HEK293 (cell line): ENCODE results near the gene PDGFB.

Source experiments
- CTCF ChIA-PET: fragments of 350-600 bp; formaldehyde crosslinking; extraction: SDS; loops from one replicate; lab custom pipeline; 2021; ENCODE audit warnings: antibody characterized with exemption; lab: Yijun Ruan, JAX
- POLR2A ChIA-PET: fragments of 300-600 bp; formaldehyde crosslinking; extraction: SDS; loops from one replicate; lab custom pipeline; 2020; ENCODE audit warnings: antibody characterized with exemption, inconsistent platforms; lab: Yijun Ruan, JAX
- H3K27ac ChIP-seq: fragments of 200-500 bp; sonication (Bioruptor generic); 2 replicates; pipeline ENCODE4 v1.5.1; 2014; ENCODE audit warnings: low read depth, low read length, control low read depth, inconsistent platforms; ENCODE audit errors: extremely low read depth
- H3K36me3 ChIP-seq, 2 experiments: fragments of 200-500 bp in 1 of 2; sonication (Bioruptor generic) in 1 of 2; 1 replicate in 1 of 2; 2 replicates in 1 of 2; pipeline ENCODE4 v1.5.1; 2014 to 2017; ENCODE audit warnings: inconsistent platforms in 2 of 2, low read length in 2 of 2; ENCODE audit not compliant: control insufficient read depth in 2 of 2, insufficient read depth in 1 of 2
- H3K4me1 ChIP-seq: fragments of 200-500 bp; sonication (Bioruptor generic); 2 replicates; pipeline ENCODE4 v1.5.1; 2014; ENCODE audit warnings: mild to moderate bottlenecking, low read length, inconsistent platforms; ENCODE audit not compliant: control insufficient read depth, insufficient read depth
- H3K4me3 ChIP-seq: 2 replicates; pipeline ENCODE4 v1.5.1; 2011; ENCODE audit warnings: low read depth, mild to moderate bottlenecking, control low read depth, low read length, moderate library complexity
- H3K9me3 ChIP-seq: fragments of 200-500 bp; sonication (Bioruptor generic); 2 replicates; pipeline ENCODE4 v1.5.1; 2014; ENCODE audit warnings: low read depth, low read length, inconsistent platforms; ENCODE audit not compliant: control insufficient read depth, insufficient read depth
- KLF1 ChIP-seq: fragments of 450-650 bp; formaldehyde crosslinking; IDR thresholded peaks from 2 replicates; pipeline ENCODE4 v1.5.1; 2016; ENCODE audit warnings: missing biosample characterization, missing genetic modification characterization
- KLF17 ChIP-seq: fragments of 450-650 bp; formaldehyde crosslinking; IDR thresholded peaks from 2 replicates; pipeline ENCODE4 v1.5.1; 2016; ENCODE audit warnings: missing biosample characterization, missing genetic modification characterization
- KLF7 ChIP-seq: fragments of 450-650 bp; formaldehyde crosslinking; IDR thresholded peaks from 2 replicates; pipeline ENCODE4 v1.5.1; 2016; ENCODE audit warnings: missing biosample characterization, missing genetic modification characterization, borderline replicate concordance
- KLF9 ChIP-seq: fragments of 450-650 bp; formaldehyde crosslinking; IDR thresholded peaks from 2 replicates; pipeline ENCODE4 v1.5.1; 2016; ENCODE audit warnings: missing biosample characterization, missing genetic modification characterization, low read depth
- PRDM4 ChIP-seq: fragments of 450-650 bp; formaldehyde crosslinking; IDR thresholded peaks from 2 replicates; pipeline ENCODE4 v1.5.1; 2017; ENCODE audit warnings: missing biosample characterization, missing genetic modification characterization
- SP2 ChIP-seq: fragments of 450-650 bp; formaldehyde crosslinking; IDR thresholded peaks from 2 replicates; pipeline ENCODE4 v1.5.1; 2016; ENCODE audit warnings: missing biosample characterization, missing genetic modification characterization
- SP3 ChIP-seq: fragments of 450-650 bp; formaldehyde crosslinking; IDR thresholded peaks from 2 replicates; pipeline ENCODE4 v1.5.1; 2016; ENCODE audit warnings: missing biosample characterization, missing genetic modification characterization
- ZBTB48 ChIP-seq: fragments of 450-650 bp; formaldehyde crosslinking; IDR thresholded peaks from 2 replicates; pipeline ENCODE4 v1.5.1; 2016; ENCODE audit warnings: missing biosample characterization, missing genetic modification characterization
- ZBTB8A ChIP-seq: fragments of 450-650 bp; formaldehyde crosslinking; IDR thresholded peaks from 2 replicates; pipeline ENCODE4 v1.5.1; 2016; ENCODE audit warnings: missing biosample characterization, missing genetic modification characterization
- ZEB2 ChIP-seq: fragments of 450-650 bp; formaldehyde crosslinking; IDR thresholded peaks from 2 replicates; pipeline ENCODE4 v1.5.1; 2016; ENCODE audit warnings: missing biosample characterization, missing genetic modification characterization
- ZFP69B ChIP-seq: fragments of 450-650 bp; formaldehyde crosslinking; IDR thresholded peaks from 2 replicates; pipeline ENCODE4 v1.5.1; 2016; ENCODE audit warnings: missing biosample characterization, missing genetic modification characterization
- ZNF155 ChIP-seq: fragments of 450-650 bp; formaldehyde crosslinking; IDR thresholded peaks from 2 replicates; pipeline ENCODE4 v1.5.1; 2016; ENCODE audit warnings: missing biosample characterization, missing genetic modification characterization
- ZNF19 ChIP-seq: fragments of 450-650 bp; formaldehyde crosslinking; IDR thresholded peaks from 2 replicates; pipeline ENCODE4; 2016; ENCODE audit warnings: missing biosample characterization, missing genetic modification characterization, low read depth
- ZNF600 ChIP-seq: fragments of 450-650 bp; formaldehyde crosslinking; IDR thresholded peaks from 2 replicates; pipeline ENCODE4 v1.5.1; 2016; ENCODE audit warnings: missing biosample characterization, missing genetic modification characterization
- ZNF626 ChIP-seq: fragments of 450-650 bp; sonication (Bioruptor Pico); formaldehyde crosslinking; IDR thresholded peaks from 2 replicates; pipeline ENCODE4 v1.5.1; 2018; ENCODE audit warnings: missing biosample characterization, missing genetic modification characterization, inconsistent platforms
- ZNF645 ChIP-seq: fragments of 450-650 bp; formaldehyde crosslinking; IDR thresholded peaks from 2 replicates; pipeline ENCODE4; 2016; ENCODE audit warnings: missing biosample characterization, missing genetic modification characterization
- ZNF670 ChIP-seq: fragments of 450-650 bp; formaldehyde crosslinking; IDR thresholded peaks from 2 replicates; pipeline ENCODE4 v1.5.1; 2016; ENCODE audit warnings: missing biosample characterization, missing genetic modification characterization, low read depth
- ZNF692 ChIP-seq: fragments of 450-650 bp; formaldehyde crosslinking; IDR thresholded peaks from 2 replicates; pipeline ENCODE4 v1.5.1; 2016; ENCODE audit warnings: missing biosample characterization, missing genetic modification characterization
- ZNF768 ChIP-seq: fragments of 450-650 bp; formaldehyde crosslinking; IDR thresholded peaks from 2 replicates; pipeline ENCODE4 v1.5.1; 2018; ENCODE audit warnings: missing biosample characterization, mild to moderate bottlenecking, missing genetic modification characterization
- TF ChIP-seq, protein P1 (sequence below): fragments of 450-650 bp; formaldehyde crosslinking; IDR thresholded peaks from 2 replicates; pipeline ENCODE4 v1.5.1; 2016; ENCODE audit warnings: missing biosample characterization, missing genetic modification characterization
- TF ChIP-seq, protein P2 (sequence below): fragments of 450-650 bp; formaldehyde crosslinking; IDR thresholded peaks from 2 replicates; pipeline ENCODE4 v1.5.1; 2016; ENCODE audit warnings: missing biosample characterization, missing genetic modification characterization
- TF ChIP-seq, protein P3 (sequence below): fragments of 450-650 bp; formaldehyde crosslinking; optimal IDR thresholded peaks from 2 replicates; pipeline ENCODE3; 2016; ENCODE audit warnings: missing biosample characterization, mild to moderate bottlenecking, missing genetic modification characterization

The PDGFB gene

GRCh38 chr22:39293766-39294368 is 49.1 kb upstream of the PDGFB start (continued):
- no peak for TF ChIP-seq PRDM4 (tag by site-specific recombination)
- TF ChIP-seq ZNF645 (tag by site-specific recombination) = no peak
- TF ChIP-seq ZNF626 = no peak
- TF ChIP-seq, protein P1, sequence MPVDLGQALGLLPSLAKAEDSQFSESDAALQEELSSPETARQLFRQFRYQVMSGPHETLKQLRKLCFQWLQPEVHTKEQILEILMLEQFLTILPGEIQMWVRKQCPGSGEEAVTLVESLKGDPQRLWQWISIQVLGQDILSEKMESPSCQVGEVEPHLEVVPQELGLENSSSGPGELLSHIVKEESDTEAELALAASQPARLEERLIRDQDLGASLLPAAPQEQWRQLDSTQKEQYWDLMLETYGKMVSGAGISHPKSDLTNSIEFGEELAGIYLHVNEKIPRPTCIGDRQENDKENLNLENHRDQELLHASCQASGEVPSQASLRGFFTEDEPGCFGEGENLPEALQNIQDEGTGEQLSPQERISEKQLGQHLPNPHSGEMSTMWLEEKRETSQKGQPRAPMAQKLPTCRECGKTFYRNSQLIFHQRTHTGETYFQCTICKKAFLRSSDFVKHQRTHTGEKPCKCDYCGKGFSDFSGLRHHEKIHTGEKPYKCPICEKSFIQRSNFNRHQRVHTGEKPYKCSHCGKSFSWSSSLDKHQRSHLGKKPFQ (tag by site-specific recombination) = no peak
- TF ChIP-seq, protein P2, sequence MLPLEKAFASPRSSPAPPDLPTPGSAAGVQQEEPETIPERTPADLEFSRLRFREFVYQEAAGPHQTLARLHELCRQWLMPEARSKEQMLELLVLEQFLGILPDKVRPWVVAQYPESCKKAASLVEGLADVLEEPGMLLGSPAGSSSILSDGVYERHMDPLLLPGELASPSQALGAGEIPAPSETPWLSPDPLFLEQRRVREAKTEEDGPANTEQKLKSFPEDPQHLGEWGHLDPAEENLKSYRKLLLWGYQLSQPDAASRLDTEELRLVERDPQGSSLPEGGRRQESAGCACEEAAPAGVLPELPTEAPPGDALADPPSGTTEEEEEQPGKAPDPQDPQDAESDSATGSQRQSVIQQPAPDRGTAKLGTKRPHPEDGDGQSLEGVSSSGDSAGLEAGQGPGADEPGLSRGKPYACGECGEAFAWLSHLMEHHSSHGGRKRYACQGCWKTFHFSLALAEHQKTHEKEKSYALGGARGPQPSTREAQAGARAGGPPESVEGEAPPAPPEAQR (tag by site-specific recombination) = no peak
- TF ChIP-seq KLF1 (tag by site-specific recombination) = no peak
- no peak for TF ChIP-seq ZNF19
- no peak for TF ChIP-seq ZNF670 (tag by site-specific recombination)

GRCh38 chr22:39292561-39293074 is 47.8 kb upstream of the PDGFB start:
- Histone ChIP-seq H3K4me1 (0 out of 2 replicates have a peak, but pooled peaks cover 4% of the 10 kb centered on the region), H3K36me3 (no peaks in the 10 kb centered on the region), H3K9me3 (no peaks in the 10 kb centered on the region), H3K4me3 (no peak overlapping the region), H3K27ac (peak overlapping the region; percentile 16; the same call in 1 of the 2 replicates)
- POLR2A ChIA-PET = interaction anchor here (0.6 to 1.1 kb wide), 3 partner anchors 8 to 27 kb away, joined by 3 to 6 read pairs (median 5); partner anchors contain the start of gene RPL3
- CTCF ChIA-PET = interaction anchor here (0.6 kb wide), 1 partner anchor 45 kb away, joined by 5 read pairs; no protein-coding TSS in a partner anchor
- TF ChIP-seq, protein P1 (tag by site-specific recombination) = peak; percentile 79
- TF ChIP-seq KLF7 = no peak
- peak; percentile 47; the same call in 1 of the 2 replicates for TF ChIP-seq ZEB2
- TF ChIP-seq KLF17 (tag by site-specific recombination) = peak; percentile 79; the same call in 1 of the 2 replicates
- TF ChIP-seq SP2 = peak; percentile 81
- peak; percentile 84 for TF ChIP-seq ZFP69B (tag by site-specific recombination)
- TF ChIP-seq ZBTB8A (tag by site-specific recombination) = peak; percentile 54
- TF ChIP-seq, protein P3, sequence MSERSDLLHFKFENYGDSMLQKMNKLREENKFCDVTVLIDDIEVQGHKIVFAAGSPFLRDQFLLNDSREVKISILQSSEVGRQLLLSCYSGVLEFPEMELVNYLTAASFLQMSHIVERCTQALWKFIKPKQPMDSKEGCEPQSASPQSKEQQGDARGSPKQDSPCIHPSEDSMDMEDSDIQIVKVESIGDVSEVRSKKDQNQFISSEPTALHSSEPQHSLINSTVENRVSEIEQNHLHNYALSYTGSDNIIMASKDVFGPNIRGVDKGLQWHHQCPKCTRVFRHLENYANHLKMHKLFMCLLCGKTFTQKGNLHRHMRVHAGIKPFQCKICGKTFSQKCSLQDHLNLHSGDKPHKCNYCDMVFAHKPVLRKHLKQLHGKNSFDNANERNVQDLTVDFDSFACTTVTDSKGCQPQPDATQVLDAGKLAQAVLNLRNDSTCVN (tag by site-specific recombination) = peak; percentile 22
- peak; percentile 86 for TF ChIP-seq ZNF692 (tag by site-specific recombination)
- TF ChIP-seq ZNF768 (tag by site-specific recombination) = no peak
- peak; percentile 41; the same call in 1 of the 2 replicates for TF ChIP-seq ZNF600 (tag by site-specific recombination)
- peak; percentile 68; the same call in 1 of the 2 replicates for TF ChIP-seq KLF9 (tag by site-specific recombination)
- TF ChIP-seq ZBTB48 (tag by site-specific recombination) = peak; percentile 69; the same call in 1 of the 2 replicates
- peak; percentile 81 for TF ChIP-seq SP3
- TF ChIP-seq ZNF155 (tag by site-specific recombination) = no peak
